ENCODE results near the gene BCL2L2. TPM values are rescaled to one million over a fixed set of nuclear protein-coding genes. Genes with fewer than 3 reads are reported as not detected.

The BCL2L2 gene
- total and polyA plus RNA-seq, 9 of the 15 experiments (the other 6 are each of a cell fraction or from before 2014, with no cell fraction given): 2.6 to 32.5 (median 14.7) TPM

- TF ChIP-seq ARID4B (CRISPR knock-in tag; IDR thresholded peaks at IDR 0.05): peak; percentile 60
- TF ChIP-seq HLTF (IDR thresholded peaks at IDR 0.05): peak; percentile 75; the same call in 1 of the 2 replicates
- TF ChIP-seq TAF1 (IDR thresholded peaks at IDR 0.05; ENCODE audit: control insufficient read depth, extremely low read depth, insufficient read depth, low read length, severe bottlenecking): peak; percentile 38
- TF ChIP-seq FOSL1 (tag; conservative IDR thresholded peaks at IDR 0.05): 0 out of 2 replicates have a peak, but pooled peaks have one; percentile 16
- TF ChIP-seq RBM17 (IDR thresholded peaks at IDR 0.05; ENCODE audit: borderline replicate concordance, low read depth, low read length): no peak
- no peak for TF ChIP-seq HOMEZ (CRISPR knock-in tag; IDR thresholded peaks at IDR 0.05)
- TF ChIP-seq ZBTB17 (CRISPR knock-in tag; IDR thresholded peaks at IDR 0.05): peak; percentile 43; the same call in 1 of the 2 replicates
- no peak for TF ChIP-seq NR0B1 (IDR thresholded peaks at IDR 0.05; ENCODE audit: partially characterized antibody)
- TF ChIP-seq RNF2 (IDR thresholded peaks at IDR 0.05): no peak
- TF ChIP-seq KHSRP (IDR thresholded peaks at IDR 0.05): no peak
- no peak for TF ChIP-seq RNF219 (CRISPR knock-in tag; IDR thresholded peaks at IDR 0.05)
- TF ChIP-seq L3MBTL2 (IDR thresholded peaks at IDR 0.05): peak; percentile 21; the same call in 1 of the 2 replicates
- TF ChIP-seq ZNF134 (CRISPR knock-in tag; conservative IDR thresholded peaks at IDR 0.05): no peak
- TF ChIP-seq ZNF395 (CRISPR knock-in tag; IDR thresholded peaks at IDR 0.05): no peak
- no peak for TF ChIP-seq NFATC3 (IDR thresholded peaks at IDR 0.05)
- TF ChIP-seq STAT5B (CRISPR knock-in tag; IDR thresholded peaks at IDR 0.05): no peak
These were observed 15.2 kb downstream of the BCL2L2 start (continued) for GRCh38 chr14:23321572-23322547.

Measured in K562 (cell line).